Measurements from ENCODE around the gene ICAM3.

ICAM3 gene

GRCh38 chr19:10352764-10353671 is 13.6 kb upstream of the ICAM3 start:
- no peaks in the 10 kb centered on the region; the same call in none of the 2 replicates for H4K20me1 ChIP-seq (ENCODE audit: insufficient read depth, low read length)
- DNase-seq, result no peak
- no peaks in the 10 kb centered on the region for H3K79me2 ChIP-seq (ENCODE audit: insufficient read depth, low read length)
- no peak overlapping the region for H3K4me3 ChIP-seq (ENCODE audit: low read depth in 1 of 2, low read length in 2 of 2)
- no peak overlapping the region for H2AFZ ChIP-seq (ENCODE audit: low read depth, low read length)
- peaks cover 55% of the 10 kb centered on the region for H3K36me3 ChIP-seq (ENCODE audit: insufficient read depth, low read length)
- TF ChIP-seq CTCF (IDR thresholded peaks at IDR 0.05; ENCODE audit: borderline replicate concordance, extremely low read depth, low read length, poor library complexity, severe bottlenecking), result no peak
- TF ChIP-seq EZH2 (IDR thresholded peaks at IDR 0.05; ENCODE audit: borderline replicate concordance, low read depth, low read length, severe bottlenecking), result no peak
- no peak; the same call in 2 of the 3 replicates for ATAC-seq (ENCODE audit: insufficient read depth, low read depth)
- no peaks in the 10 kb centered on the region for H3K4me1 ChIP-seq (ENCODE audit: insufficient read depth, low read length)
- no peak overlapping the region for H3K27ac ChIP-seq (ENCODE audit: low read length)
- no peak overlapping the region for H3K9ac ChIP-seq (ENCODE audit: low read depth, low read length)
- H3K9me3 ChIP-seq (ENCODE audit: insufficient read depth, low read length, severe bottlenecking), result no peaks in the 10 kb centered on the region
- H3K27me3 ChIP-seq (ENCODE audit: insufficient read depth, low read length, poor library complexity), result no peaks in the 10 kb centered on the region
- no peak overlapping the region for H3K4me2 ChIP-seq (ENCODE audit: insufficient read depth, low read length)

GRCh38 chr19:10346509-10346908 is 7.1 kb upstream of the ICAM3 start:
- no peak for TF ChIP-seq EZH2 (IDR thresholded peaks at IDR 0.05; ENCODE audit: borderline replicate concordance, low read depth, low read length, severe bottlenecking)
- TF ChIP-seq CTCF (IDR thresholded peaks at IDR 0.05; ENCODE audit: borderline replicate concordance, extremely low read depth, low read length, poor library complexity, severe bottlenecking), result no peak
- H3K9ac ChIP-seq (ENCODE audit: low read depth, low read length), result no peak overlapping the region
- H3K79me2 ChIP-seq (ENCODE audit: insufficient read depth, low read length), result no peaks in the 10 kb centered on the region
- H3K27ac ChIP-seq (ENCODE audit: low read length), result no peak overlapping the region
- H3K4me3 ChIP-seq (ENCODE audit: low read depth in 1 of 2, low read length in 2 of 2), result no peak overlapping the region
- DNase-seq (no peak), ATAC-seq (ENCODE audit: insufficient read depth, low read depth) (no peak)
- H3K36me3 ChIP-seq (ENCODE audit: insufficient read depth, low read length), result peaks cover 7% of the 10 kb centered on the region
- H4K20me1 ChIP-seq (ENCODE audit: insufficient read depth, low read length), result no peaks in the 10 kb centered on the region; the same call in 1 of the 2 replicates
- no peaks in the 10 kb centered on the region for H3K4me1 ChIP-seq (ENCODE audit: insufficient read depth, low read length)
- no peaks in the 10 kb centered on the region for H3K9me3 ChIP-seq (ENCODE audit: insufficient read depth, low read length, severe bottlenecking)
- no peak overlapping the region for H3K4me2 ChIP-seq (ENCODE audit: insufficient read depth, low read length)
- H2AFZ ChIP-seq (ENCODE audit: low read depth, low read length), result no peak overlapping the region
- H3K27me3 ChIP-seq (ENCODE audit: insufficient read depth, low read length, poor library complexity), result no peaks in the 10 kb centered on the region

- no peaks in the 10 kb centered on the region; the same call in 1 of the 2 replicates for H3K79me2 ChIP-seq (ENCODE audit: insufficient read depth, low read length)
- H3K9ac ChIP-seq (ENCODE audit: low read depth, low read length), result no peak overlapping the region
- no peak for TF ChIP-seq CTCF (IDR thresholded peaks at IDR 0.05; ENCODE audit: borderline replicate concordance, extremely low read depth, low read length, poor library complexity, severe bottlenecking)
- TF ChIP-seq EZH2 (IDR thresholded peaks at IDR 0.05; ENCODE audit: borderline replicate concordance, low read depth, low read length, severe bottlenecking), result no peak
- H3K27ac ChIP-seq (ENCODE audit: low read length), result no peak overlapping the region
- no peaks in the 10 kb centered on the region; the same call in 1 of the 2 replicates for H3K36me3 ChIP-seq (ENCODE audit: insufficient read depth, low read length)
- no peaks in the 10 kb centered on the region for H3K27me3 ChIP-seq (ENCODE audit: insufficient read depth, low read length, poor library complexity)
- no peak for ATAC-seq (ENCODE audit: insufficient read depth, low read depth)
- H2AFZ ChIP-seq (ENCODE audit: low read depth, low read length), result no peak overlapping the region
- H3K9me3 ChIP-seq (ENCODE audit: insufficient read depth, low read length, severe bottlenecking), result no peaks in the 10 kb centered on the region
- H3K4me3 ChIP-seq (ENCODE audit: low read depth in 1 of 2, low read length in 2 of 2), result no peak overlapping the region
- H3K4me2 ChIP-seq (ENCODE audit: insufficient read depth, low read length), result no peak overlapping the region
- H4K20me1 ChIP-seq (ENCODE audit: insufficient read depth, low read length), result no peaks in the 10 kb centered on the region
- no peak for DNase-seq
- peaks cover 11% of the 10 kb centered on the region for H3K4me1 ChIP-seq (ENCODE audit: insufficient read depth, low read length)
These were observed 5.4 kb upstream of the ICAM3 start for GRCh38 chr19:10344780-10345179.

Data from DND-41 (cell line).